Gastroesophageal sphincter (tissue), 4 donors: ENCODE measurements around the gene TBC1D19. TPM values are rescaled to one million over a fixed set of nuclear protein-coding genes. Genes with fewer than 3 reads are reported as not detected.

Experiments
- ATAC-seq: fragments of 150-250 bp; one replicate; pipeline ENCODE4 v1.9.1; 2016; ENCODE audit warnings: mild to moderate bottlenecking, moderate library complexity
- H3K27ac ChIP-seq, 4 donors: fragments of 200-600 bp; sonication (generic) in 3 of 4; 1 replicate in 3 of 4; 2 replicates in 1 of 4; pipeline ENCODE4 v1.5.1; 2016 to 2019
- H3K27me3 ChIP-seq: fragments of 200-600 bp; sonication (generic); one replicate; pipeline ENCODE4 v1.5.1; 2019
- H3K36me3 ChIP-seq, 2 donors: fragments of 200-600 bp; sonication (generic); one replicate each; pipeline ENCODE4 v1.5.1; 2019; ENCODE audit warnings: control low read depth in 1 of 2
- H3K4me1 ChIP-seq, 3 donors: fragments of 200-600 bp; sonication (generic); 1 replicate in 2 of 3; 2 replicates in 1 of 3; pipeline ENCODE4 v1.5.1; 2016 to 2019; ENCODE audit warnings: control low read depth in 2 of 3
- H3K4me3 ChIP-seq, 2 donors: fragments of 200-600 bp; sonication (generic); one replicate each; pipeline ENCODE4 v1.5.1; 2019; ENCODE audit warnings: mild to moderate bottlenecking in 1 of 2, moderate library complexity in 1 of 2
- H3K9me3 ChIP-seq, 3 donors: fragments of 200-600 bp; sonication (generic); one replicate each; pipeline ENCODE4 v1.5.1; 2017 to 2019; ENCODE audit warnings: control low read depth in 2 of 3
- CTCF ChIP-seq, 4 experiments: fragments of 200-600 bp in 2 of 4; fragments of 450-650 bp in 2 of 4; sonication (generic) in 1 of 4; IDR thresholded peaks; one replicate each; pipeline ENCODE4 v1.5.1; 2017 to 2019; ENCODE audit warnings: antibody characterized with exemption in 4 of 4, mild to moderate bottlenecking in 2 of 4, moderate library complexity in 2 of 4
- EP300 ChIP-seq: sonication (generic); formaldehyde crosslinking; IDR thresholded peaks from one replicate; pipeline ENCODE4 v1.6.1; 2017; ENCODE audit warnings: antibody characterized with exemption, mild to moderate bottlenecking
- POLR2A ChIP-seq, 2 donors: fragments of 450-650 bp; IDR thresholded peaks; one replicate each; pipeline ENCODE4 v1.6.1; 2017; ENCODE audit warnings: antibody characterized with exemption in 2 of 2, mild to moderate bottlenecking in 2 of 2, moderate library complexity in 1 of 2
- POLR2AphosphoS5 ChIP-seq: sonication (generic); formaldehyde crosslinking; IDR thresholded peaks from one replicate; pipeline ENCODE4 v1.6.1; 2017; ENCODE audit warnings: antibody characterized with exemption
- WGBS, 2 donors: methylation state at CpG; one replicate each; pipeline ENCODE4 v1.1.5; 2018; ENCODE audit warnings: low coverage in 1 of 2; 5-methylcytosine and 5-hydroxymethylcytosine counted together
- total RNA-seq, 4 donors: library from RNA; depleted of rRNA; stranded (reverse); fragments of >200 nt; gene quantifications; one replicate each; pipeline ENCODE4 v1.1.0, GENCODE V29; 2016

TBC1D19 gene
- total RNA-seq, 4 donors from 2014 or later: 13.2 to 20.1 (median 15.9) TPM

- Histone ChIP-seq H3K4me1 (no peaks in the 10 kb centered on the region), H3K36me3 (no peaks in the 10 kb centered on the region), H3K27me3 (peaks cover 6% of the 10 kb centered on the region), H3K4me3 (no peak overlapping the region), H3K9me3 (peaks cover 0 to 16% (median 0%) of the 10 kb centered on the region in 3 donors), H3K27ac (no peak overlapping the region)
- ATAC-seq: no peak
- 68 to 86% methylated on average over 2 to 3 of the region's 3 CpGs for WGBS, 2 donors
- TF ChIP-seq CTCF (IDR thresholded peaks at IDR 0.05) (no peak), EP300 (no peak), POLR2A (IDR thresholded peaks at IDR 0.05) (no peak), POLR2AphosphoS5 (no peak)
These were observed 25.6 kb upstream of the TBC1D19 start for GRCh38 chr4:26558166-26558895.

GRCh38 chr4:26566133-26566532, 17.8 kb upstream of the TBC1D19 start:
- no peak overlapping the region for H3K27ac ChIP-seq
- peaks cover 0 to 10% (median 0%) of the 10 kb centered on the region in 3 donors for H3K9me3 ChIP-seq
- H3K4me3 ChIP-seq: no peak overlapping the region
- no peaks in the 10 kb centered on the region for H3K36me3 ChIP-seq
- H3K27me3 ChIP-seq: no peaks in the 10 kb centered on the region
- TF ChIP-seq POLR2AphosphoS5: no peak
- TF ChIP-seq EP300: no peak
- TF ChIP-seq CTCF (IDR thresholded peaks at IDR 0.05): no peak
- TF ChIP-seq POLR2A (IDR thresholded peaks at IDR 0.05): no peak
- ATAC-seq: no peak
- H3K4me1 ChIP-seq: no peaks in the 10 kb centered on the region

- no peak for ATAC-seq
- H3K27me3 ChIP-seq: no peaks in the 10 kb centered on the region
- no peak overlapping the region for H3K27ac ChIP-seq
- no peaks in the 10 kb centered on the region for H3K4me1 ChIP-seq
- H3K9me3 ChIP-seq: no peaks in the 10 kb centered on the region
- H3K36me3 ChIP-seq: no peaks in the 10 kb centered on the region
- H3K4me3 ChIP-seq: no peak overlapping the region
- 43 to 64% methylated on average over 3 of the region's 3 CpGs for WGBS, 2 donors
- no peak for TF ChIP-seq POLR2AphosphoS5
- TF ChIP-seq CTCF (IDR thresholded peaks at IDR 0.05): no peak
- no peak for TF ChIP-seq POLR2A (IDR thresholded peaks at IDR 0.05)
- no peak for TF ChIP-seq EP300
These were observed 15.4 kb upstream of the TBC1D19 start for GRCh38 chr4:26568446-26568994.

DNA sequence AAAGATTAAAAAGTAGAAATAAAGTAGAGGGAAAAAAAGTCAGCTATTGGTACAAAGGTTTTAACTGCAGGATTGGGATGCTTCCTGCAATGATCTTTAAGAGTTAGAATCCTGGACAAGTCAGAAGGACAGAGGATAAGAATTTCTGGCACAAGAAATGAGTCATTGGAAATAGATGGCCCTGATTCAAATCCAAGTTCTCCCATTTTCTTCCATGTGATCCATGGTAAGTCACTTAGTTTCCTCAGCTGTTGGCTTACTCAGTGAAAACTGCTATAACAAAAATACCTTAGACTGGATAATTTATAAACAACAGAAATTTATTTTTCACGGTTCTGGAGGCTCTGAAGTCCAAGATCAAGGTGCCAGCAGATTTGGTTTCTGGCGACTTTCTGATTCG, 13.3 kb upstream of the TBC1D19 start:
- no peak for ATAC-seq
- Histone ChIP-seq H3K4me3 (no peak overlapping the region), H3K9me3 (no peaks in the 10 kb centered on the region), H3K36me3 (no peaks in the 10 kb centered on the region), H3K4me1 (no peaks in the 10 kb centered on the region), H3K27me3 (no peaks in the 10 kb centered on the region), H3K27ac (no peak overlapping the region)
- no peak for TF ChIP-seq CTCF (IDR thresholded peaks at IDR 0.05)
- no peak for TF ChIP-seq POLR2AphosphoS5
- TF ChIP-seq POLR2A (IDR thresholded peaks at IDR 0.05): no peak
- no peak for TF ChIP-seq EP300
- 40% methylated on average over 3 of the region's 3 CpGs; no CpG with 5 or more reads in 1 of the 2 donors for WGBS, 2 donors

DNA sequence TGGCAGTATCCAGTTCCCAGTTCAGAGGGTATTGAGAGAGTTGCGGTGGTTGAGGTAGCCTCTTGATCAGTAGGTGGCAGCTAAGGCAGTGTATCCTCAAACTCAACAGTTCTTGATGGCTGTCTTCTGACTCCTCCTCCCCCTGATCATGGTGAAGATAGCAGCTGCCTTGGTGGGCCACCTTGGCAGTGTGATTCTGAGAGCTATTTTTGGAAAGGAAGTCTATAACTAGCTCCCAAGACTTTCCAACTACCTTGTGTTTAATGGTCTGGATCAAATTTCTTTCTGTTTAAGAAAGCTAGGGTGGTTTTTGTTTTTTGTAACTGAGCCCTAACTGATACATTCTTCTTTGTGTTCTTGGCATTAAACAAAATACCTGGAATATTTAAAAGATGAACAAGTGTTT, 10.5 kb upstream of the TBC1D19 start:
- H3K27ac ChIP-seq: no peak overlapping the region
- no peaks in the 10 kb centered on the region for H3K9me3 ChIP-seq
- no peak overlapping the region for H3K4me3 ChIP-seq
- TF ChIP-seq EP300: no peak
- no peak for TF ChIP-seq CTCF (IDR thresholded peaks at IDR 0.05)
- TF ChIP-seq POLR2A (IDR thresholded peaks at IDR 0.05): no peak
- TF ChIP-seq POLR2AphosphoS5: no peak
- 100% methylated on average over 1 of the region's 1 CpG; no CpG with 5 or more reads in 1 of the 2 donors for WGBS, 2 donors
- no peaks in the 10 kb centered on the region for H3K36me3 ChIP-seq
- no peaks in the 10 kb centered on the region for H3K27me3 ChIP-seq
- H3K4me1 ChIP-seq: no peaks in the 10 kb centered on the region
- no peak for ATAC-seq
